DMS53 (cell line): ENCODE measurements around the gene SMG6.
A peak's percentile ranks its signal among the peaks of the same experiment; 100 is the strongest.

ENCODE experiments used
- DNase-seq: peaks from one replicate; lab custom pipeline; 2025; lab: John Stamatoyannopoulos, UW

The SMG6 gene

GRCh38 chr17:2060681-2061440 lies 242.7 kb downstream of the SMG6 start:
- no peak for DNase-seq

- no peak for DNase-seq
Observed at GRCh38 chr17:2060385-2060658, 243.3 kb downstream of the SMG6 start.

GRCh38 chr17:2059547-2060384 lies 243.8 kb downstream of the SMG6 start:
- DNase-seq = no peak

GRCh38 chr17:2058586-2059546 lies 244.7 kb downstream of the SMG6 start:
- DNase-seq = peak; percentile 85

GRCh38 chr17:2057760-2058585 lies 245.6 kb downstream of the SMG6 start:
- DNase-seq = peak; percentile 79

- peak; percentile 59 for DNase-seq
Observed at GRCh38 chr17:2057175-2057759, 246.3 kb downstream of the SMG6 start.

- DNase-seq = peak; percentile 82
Observed at GRCh38 chr17:2056206-2057174, 247.1 kb downstream of the SMG6 start.

- peak; percentile 42 for DNase-seq
Observed at GRCh38 chr17:2055292-2056205, 248.0 kb downstream of the SMG6 start.

- peak; percentile 83 for DNase-seq
Observed at GRCh38 chr17:2054512-2055291, 248.9 kb downstream of the SMG6 start, which contains the start of gene HIC1. Gene HIC1, plus strand, starts transcription at chr17:2055103. Its CDS starts 1,588 bp downstream, at chr17:2056691.

- DNase-seq = no peak
Observed at GRCh38 chr17:2054262-2054511, 249.4 kb downstream of the SMG6 start.

GRCh38 chr17:2053380-2054261 lies 250.0 kb downstream of the SMG6 start:
- peak; percentile 81 for DNase-seq

- peak; percentile 47 for DNase-seq
Observed at GRCh38 chr17:2051933-2052559, 251.5 kb downstream of the SMG6 start.

GRCh38 chr17:2051061-2051932 lies 252.3 kb downstream of the SMG6 start:
- peak; percentile 82 for DNase-seq

GRCh38 chr17:2050300-2051060 lies 253.1 kb downstream of the SMG6 start:
- DNase-seq = peak; percentile 88
